GM11168 (cell line): Measurements from ENCODE around the gene CTAGE9.

Experiments
- in situ Hi-C: fragments of 300-500 bp; cut with MboI; formaldehyde crosslinking; loops from one replicate; pipeline ENCODE4 v1.12.0; 2022; ENCODE audit warnings: low sequenced_read_pairs; ENCODE audit not compliant: unreplicated experiment

Gene CTAGE9

DNA sequence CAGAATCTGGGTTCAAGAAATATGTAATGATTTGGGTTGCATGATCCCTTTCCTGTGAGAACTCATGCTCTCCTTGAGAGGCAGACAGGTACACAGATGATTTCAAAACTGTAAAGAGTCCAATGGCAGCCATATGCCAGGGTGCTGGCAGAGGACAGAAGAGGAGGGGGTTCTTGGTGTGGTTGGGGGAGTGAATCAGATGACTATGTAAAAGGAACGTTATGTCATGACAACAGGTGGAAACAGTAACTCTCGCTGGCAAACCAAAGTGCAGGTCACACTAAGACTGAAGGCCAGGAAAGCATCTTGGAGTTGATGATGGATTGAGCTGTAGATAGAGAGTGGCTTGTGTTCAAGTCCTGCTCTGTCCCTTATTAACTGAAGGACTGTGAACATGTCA lies 29.9 kb downstream of the CTAGE9 start:
- in situ Hi-C loops, result loop anchor here (25.0 kb wide), 1 partner anchor 231 kb away; no protein-coding TSS in a partner anchor

- in situ Hi-C loops, result loop anchor here (25.0 kb wide), 1 partner anchor 234 kb away; no protein-coding TSS in a partner anchor
These were observed 32.4 kb downstream of the CTAGE9 start for GRCh38 chr6:131678442-131678841.

DNA sequence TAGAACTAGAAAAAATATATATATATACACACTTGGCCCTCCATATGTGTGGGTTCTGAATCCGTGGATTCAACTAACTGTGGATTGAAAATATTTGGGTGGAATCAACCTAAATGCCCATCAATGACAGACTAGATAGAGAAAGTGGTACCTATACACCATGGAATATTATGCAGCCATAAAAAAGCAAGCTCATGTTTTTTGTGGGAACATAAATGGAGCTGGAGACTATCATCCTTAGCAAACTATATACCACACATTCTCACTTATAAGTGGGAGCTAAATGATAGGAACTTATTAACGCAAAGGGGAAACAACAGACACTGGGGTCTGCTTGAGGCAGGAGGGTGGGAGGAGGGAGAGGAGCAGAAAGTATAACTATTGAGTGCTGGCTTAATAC lies 37.6 kb downstream of the CTAGE9 start:
- in situ Hi-C loops, result no loop called here

- in situ Hi-C loops, result no loop called here
These were observed 40.9 kb downstream of the CTAGE9 start for GRCh38 chr6:131669891-131670290.

DNA sequence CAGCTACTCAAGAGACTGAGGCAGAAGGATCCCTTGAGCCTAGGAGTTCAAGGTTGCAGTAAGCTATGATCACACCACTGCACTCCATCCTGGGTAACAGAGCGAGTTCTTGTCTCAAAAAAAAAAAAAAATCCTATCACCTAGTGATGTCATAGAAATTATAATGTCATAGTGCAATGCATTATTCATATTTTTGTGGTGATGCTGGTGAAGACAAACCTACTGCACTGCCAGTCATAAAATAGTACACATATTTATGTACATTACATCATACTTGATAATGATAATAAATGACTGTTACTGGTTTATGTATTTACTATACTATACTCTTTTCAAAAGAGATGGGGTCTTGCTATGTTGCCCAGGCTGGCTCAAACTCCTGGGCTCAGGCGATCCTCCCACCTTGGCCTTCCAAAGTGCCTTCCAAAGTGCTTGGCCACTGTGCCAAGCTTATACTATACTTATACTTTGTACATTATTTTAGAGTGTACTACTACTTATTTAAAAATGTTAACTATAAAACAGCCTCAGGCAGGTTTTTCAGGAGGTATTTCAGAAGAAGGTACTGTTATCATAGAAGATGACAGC lies 47.1 kb downstream of the CTAGE9 start:
- in situ Hi-C loops, result no loop called here

DNA sequence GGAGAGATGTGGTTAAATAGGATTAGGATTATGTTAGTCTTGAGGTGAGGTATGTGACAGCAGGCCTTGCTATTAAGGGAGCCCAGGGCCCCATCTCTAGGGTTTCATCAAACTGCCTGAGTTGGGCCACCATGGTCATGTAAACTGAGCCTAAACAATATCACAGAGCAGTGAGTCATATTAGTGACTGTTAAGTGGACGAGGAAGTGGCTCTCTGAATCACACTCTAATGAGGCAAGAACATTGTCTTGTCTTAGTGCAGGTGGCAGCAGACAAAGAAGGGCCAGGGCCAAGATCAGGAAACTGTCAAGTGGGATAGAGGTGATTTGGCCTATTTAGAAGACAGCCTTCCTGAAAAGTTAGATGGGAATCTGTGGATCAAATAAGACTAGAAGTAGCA lies 50.6 kb downstream of the CTAGE9 start:
- in situ Hi-C loops, result no loop called here
